ENCODE measurements around the gene HIGD1B.
"Not testable (repeated sequence)": the region's sequence is repeated elsewhere in the genome, so short reads cannot be mapped to it uniquely, and the experiment has no call there.

Gene HIGD1B

GRCh38 chr17:44820631-44821212, 27.0 kb upstream of the HIGD1B start:
- no peak overlapping the region for H3K4me2 ChIP-seq (ENCODE audit: low read length)
- H3K4me3 ChIP-seq (ENCODE audit: low read depth, low read length, poor library complexity, severe bottlenecking) = no peak overlapping the region
- no peak overlapping the region for H2AFZ ChIP-seq (ENCODE audit: low read length)
- H4K20me1 ChIP-seq (ENCODE audit: insufficient read depth, low read length) = no peaks in the 10 kb centered on the region
- H3K36me3 ChIP-seq (ENCODE audit: insufficient read depth, low read length) = peaks cover 16% of the 10 kb centered on the region
- no peaks in the 10 kb centered on the region for H3K9me3 ChIP-seq (ENCODE audit: low read length)
- H3K9ac ChIP-seq (ENCODE audit: low read length) = no peak overlapping the region
- no peaks in the 10 kb centered on the region for H3K9me2 ChIP-seq (ENCODE audit: low read depth, low read length)
- peaks cover under 1% of the 10 kb centered on the region for H3K4me1 ChIP-seq (ENCODE audit: insufficient read depth, low read length, severe bottlenecking)
- TF ChIP-seq CTCF (IDR thresholded peaks at IDR 0.05; ENCODE audit: low read length) = no peak
- no peak for TF ChIP-seq EZH2 (IDR thresholded peaks at IDR 0.05; ENCODE audit: borderline replicate concordance, low read length)
- no peaks in the 10 kb centered on the region for H3K27me3 ChIP-seq (ENCODE audit: insufficient read depth, low read length)
- H3K79me2 ChIP-seq (ENCODE audit: insufficient read depth, low read length) = peaks cover 80% of the 10 kb centered on the region
- no peak overlapping the region for H3K27ac ChIP-seq (ENCODE audit: low read depth, low read length, poor library complexity, severe bottlenecking)
- no peaks in the 10 kb centered on the region for H3F3A ChIP-seq (ENCODE audit: insufficient read depth, low read length)

GRCh38 chr17:44825236-44825635, 22.4 kb upstream of the HIGD1B start:
- peaks cover 83% of the 10 kb centered on the region for H3K79me2 ChIP-seq (ENCODE audit: insufficient read depth, low read length)
- H3K9me3 ChIP-seq (ENCODE audit: low read length); H3F3A ChIP-seq (ENCODE audit: insufficient read depth, low read length); H3K9ac ChIP-seq (ENCODE audit: low read length); H3K9me2 ChIP-seq (ENCODE audit: low read depth, low read length); H3K27me3 ChIP-seq (ENCODE audit: insufficient read depth, low read length); H4K20me1 ChIP-seq (ENCODE audit: insufficient read depth, low read length); H3K4me2 ChIP-seq (ENCODE audit: low read length); H2AFZ ChIP-seq (ENCODE audit: low read length); H3K4me3 ChIP-seq (ENCODE audit: low read depth, low read length, poor library complexity, severe bottlenecking): not testable (repeated sequence)
- H3K36me3 ChIP-seq (ENCODE audit: insufficient read depth, low read length) = peaks cover 16% of the 10 kb centered on the region
- peaks cover 34% of the 10 kb centered on the region for H3K4me1 ChIP-seq (ENCODE audit: insufficient read depth, low read length, severe bottlenecking)
- peak overlapping the region; percentile 82 for H3K27ac ChIP-seq (ENCODE audit: low read depth, low read length, poor library complexity, severe bottlenecking)

GRCh38 chr17:44826123-44826790, 21.4 kb upstream of the HIGD1B start:
- H3K4me3 ChIP-seq (ENCODE audit: low read depth, low read length, poor library complexity, severe bottlenecking) = no peak overlapping the region
- H3K79me2 ChIP-seq (ENCODE audit: insufficient read depth, low read length) = peaks cover 73% of the 10 kb centered on the region
- peaks cover 8% of the 10 kb centered on the region for H3K36me3 ChIP-seq (ENCODE audit: insufficient read depth, low read length)
- no peaks in the 10 kb centered on the region for H4K20me1 ChIP-seq (ENCODE audit: insufficient read depth, low read length)
- no peak overlapping the region; the same call in 1 of the 2 replicates for H3K4me2 ChIP-seq (ENCODE audit: low read length)
- peak overlapping the region; percentile 82 for H3K27ac ChIP-seq (ENCODE audit: low read depth, low read length, poor library complexity, severe bottlenecking)
- TF ChIP-seq EZH2 (IDR thresholded peaks at IDR 0.05; ENCODE audit: borderline replicate concordance, low read length) = no peak
- no peak for TF ChIP-seq CTCF (IDR thresholded peaks at IDR 0.05; ENCODE audit: low read length)
- no peaks in the 10 kb centered on the region for H3F3A ChIP-seq (ENCODE audit: insufficient read depth, low read length)
- H3K4me1 ChIP-seq (ENCODE audit: insufficient read depth, low read length, severe bottlenecking) = peaks cover 42% of the 10 kb centered on the region
- H3K9me2 ChIP-seq (ENCODE audit: low read depth, low read length) = no peaks in the 10 kb centered on the region
- no peak overlapping the region for H2AFZ ChIP-seq (ENCODE audit: low read length)
- no peak overlapping the region for H3K9ac ChIP-seq (ENCODE audit: low read length)
- H3K27me3 ChIP-seq (ENCODE audit: insufficient read depth, low read length) = no peaks in the 10 kb centered on the region
- H3K9me3 ChIP-seq (ENCODE audit: low read length) = no peaks in the 10 kb centered on the region

All from OCI-LY1 (cell line).